Ovary (tissue), 3 donors: ENCODE measurements around the gene DNTT.

Experiments used
- CTCF ChIP-seq, 3 donors: fragments of 450-650 bp in 2 of 3; fragments of 200-600 bp in 1 of 3; IDR thresholded peaks; one replicate each; pipeline versions ENCODE4 v1.5.1 to v1.8.0; 2016 to 2022; ENCODE audit warnings: antibody characterized with exemption in 3 of 3, mild to moderate bottlenecking in 1 of 3
- POLR2A ChIP-seq: fragments of 450-650 bp; IDR thresholded peaks from one replicate; pipeline ENCODE4 v1.6.1; 2017; ENCODE audit warnings: antibody characterized with exemption, mild to moderate bottlenecking, moderate library complexity
- donor health status: DM: no; HTN: no; CAD: no.

- TF ChIP-seq CTCF (IDR thresholded peaks at IDR 0.05) (no peak), POLR2A (no peak)
These were observed 75.5 kb downstream of the DNTT start for GRCh38 chr10:96379758-96380157.
